IPS-NIHi7 (cell line): Measurements from ENCODE around the gene CDC42SE2.

Experiments
- DNase-seq: peaks from one replicate; pipeline ENCODE4 v3.0.0; 2012; ENCODE audit warnings: mixed read lengths; ENCODE audit errors: extremely low spot score

The CDC42SE2 gene

GRCh38 chr5:131433109-131433508, 169.3 kb downstream of the CDC42SE2 start:
- DNase-seq, result no peak

GRCh38 chr5:131436081-131436480, 172.2 kb downstream of the CDC42SE2 start:
- no peak for DNase-seq

DNA sequence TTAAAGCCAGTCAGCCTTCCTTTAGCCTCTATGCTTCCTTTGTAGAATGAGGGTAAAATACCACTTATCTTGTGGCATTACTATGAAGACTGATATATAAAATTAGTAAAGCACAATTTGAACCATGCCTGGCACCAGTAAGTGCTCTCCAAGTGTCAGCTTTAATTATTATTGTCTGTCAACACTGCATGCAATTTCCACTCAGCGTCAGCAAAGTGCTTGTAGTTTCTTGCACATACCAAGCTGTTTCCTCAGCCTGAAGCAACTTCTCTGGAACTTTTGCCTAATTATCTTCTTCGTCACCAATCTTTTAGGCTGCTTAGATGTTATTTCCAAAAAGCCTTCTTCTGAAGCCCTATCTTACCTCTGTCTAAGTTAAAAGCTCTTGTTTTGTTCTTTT, 177.3 kb downstream of the CDC42SE2 start:
- DNase-seq, result no peak
